ENCODE results near the gene CCDC80.

DNA sequence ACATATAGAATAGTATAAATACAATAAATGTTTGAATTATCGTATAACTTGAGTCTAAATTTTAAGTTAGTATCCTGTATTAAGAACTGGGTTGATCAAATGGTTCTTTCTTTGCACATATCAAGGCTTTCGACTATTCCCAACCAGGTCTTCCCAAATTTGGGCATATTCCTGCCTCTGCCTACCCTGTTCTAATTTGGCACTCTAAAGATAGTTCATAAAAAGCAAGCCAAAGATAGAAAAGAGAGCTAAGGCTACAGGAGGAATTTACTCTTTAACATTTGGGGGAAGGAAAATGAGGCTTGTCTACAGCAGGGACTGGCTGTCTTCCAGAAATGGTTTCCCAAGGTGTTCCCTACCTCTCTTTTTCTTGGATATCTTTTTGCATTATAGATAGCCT is 43.0 kb downstream of the CCDC80 start:
- TF ChIP-seq POLR2A (conservative IDR thresholded peaks at IDR 0.05): no peak
- TF ChIP-seq BCOR (IDR thresholded peaks at IDR 0.05): no peak
- no peak for TF ChIP-seq ZNF444 (CRISPR knock-in tag; IDR thresholded peaks at IDR 0.05)
- TF ChIP-seq NFYB (IDR thresholded peaks at IDR 0.05; ENCODE audit: extremely low read depth, insufficient read length): no peak
- no peak for TF ChIP-seq ZNF707 (CRISPR knock-in tag; conservative IDR thresholded peaks at IDR 0.05)
- no peak for TF ChIP-seq FOS (IDR thresholded peaks at IDR 0.05; ENCODE audit: extremely low read depth, insufficient read length)
- TF ChIP-seq, protein P1, sequence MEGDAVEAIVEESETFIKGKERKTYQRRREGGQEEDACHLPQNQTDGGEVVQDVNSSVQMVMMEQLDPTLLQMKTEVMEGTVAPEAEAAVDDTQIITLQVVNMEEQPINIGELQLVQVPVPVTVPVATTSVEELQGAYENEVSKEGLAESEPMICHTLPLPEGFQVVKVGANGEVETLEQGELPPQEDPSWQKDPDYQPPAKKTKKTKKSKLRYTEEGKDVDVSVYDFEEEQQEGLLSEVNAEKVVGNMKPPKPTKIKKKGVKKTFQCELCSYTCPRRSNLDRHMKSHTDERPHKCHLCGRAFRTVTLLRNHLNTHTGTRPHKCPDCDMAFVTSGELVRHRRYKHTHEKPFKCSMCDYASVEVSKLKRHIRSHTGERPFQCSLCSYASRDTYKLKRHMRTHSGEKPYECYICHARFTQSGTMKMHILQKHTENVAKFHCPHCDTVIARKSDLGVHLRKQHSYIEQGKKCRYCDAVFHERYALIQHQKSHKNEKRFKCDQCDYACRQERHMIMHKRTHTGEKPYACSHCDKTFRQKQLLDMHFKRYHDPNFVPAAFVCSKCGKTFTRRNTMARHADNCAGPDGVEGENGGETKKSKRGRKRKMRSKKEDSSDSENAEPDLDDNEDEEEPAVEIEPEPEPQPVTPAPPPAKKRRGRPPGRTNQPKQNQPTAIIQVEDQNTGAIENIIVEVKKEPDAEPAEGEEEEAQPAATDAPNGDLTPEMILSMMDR (IDR thresholded peaks at IDR 0.05 in 2 of 3, conservative IDR thresholded peaks at IDR 0.05 in 1 of 3; ENCODE audit: insufficient read depth in 2 of 3, low read depth in 1 of 3, low read length in 3 of 3): no peak
- no peak for TF ChIP-seq ZBTB17 (CRISPR knock-in tag; IDR thresholded peaks at IDR 0.05)
- no peak for TF ChIP-seq EP300 (IDR thresholded peaks at IDR 0.05; ENCODE audit: low read length)
- TF ChIP-seq, protein P2, sequence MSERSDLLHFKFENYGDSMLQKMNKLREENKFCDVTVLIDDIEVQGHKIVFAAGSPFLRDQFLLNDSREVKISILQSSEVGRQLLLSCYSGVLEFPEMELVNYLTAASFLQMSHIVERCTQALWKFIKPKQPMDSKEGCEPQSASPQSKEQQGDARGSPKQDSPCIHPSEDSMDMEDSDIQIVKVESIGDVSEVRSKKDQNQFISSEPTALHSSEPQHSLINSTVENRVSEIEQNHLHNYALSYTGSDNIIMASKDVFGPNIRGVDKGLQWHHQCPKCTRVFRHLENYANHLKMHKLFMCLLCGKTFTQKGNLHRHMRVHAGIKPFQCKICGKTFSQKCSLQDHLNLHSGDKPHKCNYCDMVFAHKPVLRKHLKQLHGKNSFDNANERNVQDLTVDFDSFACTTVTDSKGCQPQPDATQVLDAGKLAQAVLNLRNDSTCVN (CRISPR knock-in tag; IDR thresholded peaks at IDR 0.05): no peak

Measured in K562 (cell line).